Panc1 (cell line): ENCODE data around the gene GLT1D1.
A peak's percentile ranks its signal among the peaks of the same experiment; 100 is the strongest.

Experiments used
- POLR2AphosphoS5 ChIP-seq: IDR thresholded peaks from 2 replicates; pipeline ENCODE4 v1.6.1; 2012; ENCODE audit warnings: mild to moderate bottlenecking, low read depth, low read length, moderate library complexity
- TF ChIP-seq, protein P1 (sequence below): fragments of 450-650 bp; IDR thresholded peaks from 2 replicates; pipeline ENCODE4 v1.5.1; 2017; ENCODE audit warnings: mild to moderate bottlenecking

DNA sequence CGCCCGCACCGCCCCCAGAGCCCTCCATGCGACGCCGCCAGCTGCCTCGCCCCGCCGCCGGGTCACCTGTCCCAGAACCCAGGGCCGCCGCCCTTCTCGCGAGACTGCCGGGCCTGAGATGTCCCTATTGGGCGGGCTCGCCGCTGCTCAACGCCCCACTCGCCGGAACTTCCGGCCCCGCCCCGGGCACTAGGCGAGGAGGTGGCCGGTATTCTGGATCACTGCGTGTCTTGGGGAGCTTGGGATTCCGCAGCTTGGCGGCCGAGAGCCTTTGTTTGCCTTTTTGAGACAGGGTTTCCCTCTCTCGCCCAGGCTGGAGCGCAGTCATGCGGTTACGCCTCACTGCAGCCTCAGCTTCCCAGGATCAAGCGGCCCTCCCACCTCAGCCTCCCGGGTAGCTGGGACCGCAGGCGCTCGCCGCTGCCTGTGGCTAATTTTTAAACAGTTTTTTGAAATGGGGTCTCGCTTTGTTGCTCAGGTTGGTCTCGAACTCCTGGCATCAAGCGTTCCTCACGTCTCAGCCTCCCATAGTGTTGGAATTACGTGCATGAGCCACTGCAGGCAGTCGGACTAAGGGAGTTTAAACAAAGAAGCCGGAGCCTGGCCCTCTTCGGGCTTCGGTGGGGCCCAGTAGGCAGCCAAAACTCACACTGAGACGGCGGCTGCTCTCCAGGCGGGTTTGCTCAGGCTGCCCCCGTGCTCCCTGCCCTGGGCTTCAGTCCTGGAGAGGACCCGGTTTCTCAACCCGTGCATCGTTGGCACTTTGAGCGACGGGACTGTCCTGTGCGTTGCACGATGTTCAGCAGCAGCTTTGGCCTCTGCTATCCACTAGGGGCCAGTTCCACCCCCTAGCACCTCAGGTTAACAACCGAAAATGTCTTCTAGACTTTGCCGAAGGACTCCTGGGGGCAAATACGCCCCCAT is 29.1 kb upstream of the GLT1D1 start, which contains the start of gene SLC15A4:
- TF ChIP-seq, protein P1, sequence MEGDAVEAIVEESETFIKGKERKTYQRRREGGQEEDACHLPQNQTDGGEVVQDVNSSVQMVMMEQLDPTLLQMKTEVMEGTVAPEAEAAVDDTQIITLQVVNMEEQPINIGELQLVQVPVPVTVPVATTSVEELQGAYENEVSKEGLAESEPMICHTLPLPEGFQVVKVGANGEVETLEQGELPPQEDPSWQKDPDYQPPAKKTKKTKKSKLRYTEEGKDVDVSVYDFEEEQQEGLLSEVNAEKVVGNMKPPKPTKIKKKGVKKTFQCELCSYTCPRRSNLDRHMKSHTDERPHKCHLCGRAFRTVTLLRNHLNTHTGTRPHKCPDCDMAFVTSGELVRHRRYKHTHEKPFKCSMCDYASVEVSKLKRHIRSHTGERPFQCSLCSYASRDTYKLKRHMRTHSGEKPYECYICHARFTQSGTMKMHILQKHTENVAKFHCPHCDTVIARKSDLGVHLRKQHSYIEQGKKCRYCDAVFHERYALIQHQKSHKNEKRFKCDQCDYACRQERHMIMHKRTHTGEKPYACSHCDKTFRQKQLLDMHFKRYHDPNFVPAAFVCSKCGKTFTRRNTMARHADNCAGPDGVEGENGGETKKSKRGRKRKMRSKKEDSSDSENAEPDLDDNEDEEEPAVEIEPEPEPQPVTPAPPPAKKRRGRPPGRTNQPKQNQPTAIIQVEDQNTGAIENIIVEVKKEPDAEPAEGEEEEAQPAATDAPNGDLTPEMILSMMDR = no peak
- TF ChIP-seq POLR2AphosphoS5 = peak; percentile 99
